Measurements from ENCODE around the gene GNLY. TPM values are rescaled to one million over a fixed set of nuclear protein-coding genes. Genes with fewer than 3 reads are reported as not detected.

GNLY gene
- total and polyA plus RNA-seq, 10 donors = 13.1 to 87.8 (median 35.2) TPM

- Histone ChIP-seq H3K27ac (no peak overlapping the region), H3K9me3 (no peaks in the 10 kb centered on the region), H3K4me3 (no peak overlapping the region), H3K36me3 (no peaks in the 10 kb centered on the region), H3K4me1 (peaks cover 0 to 22% (median 9%) of the 10 kb centered on the region in 6 donors), H3K27me3 (replicated peaks in 1 of 7) (no peaks in the 10 kb centered on the region)
- no peak for TF ChIP-seq POLR2AphosphoS5 (IDR thresholded peaks at IDR 0.05)
- no peak for TF ChIP-seq CTCF (IDR thresholded peaks at IDR 0.05 in 8 of 11, conservative IDR thresholded peaks at IDR 0.05 in 3 of 11)
- TF ChIP-seq POLR2A (IDR thresholded peaks at IDR 0.05) = no peak
- 81 to 90% (median 86%) methylated on average over 4 of the region's 4 CpGs for WGBS, 5 donors
- intact Hi-C loops (cut with DNase I; ENCODE audit: low total_unique reads) = loop anchor here (10.0 kb wide), 1 partner anchor 353 kb away; no protein-coding TSS in a partner anchor
- DNase-seq = no peak
Measured at GRCh38 chr2:85721641-85722040, 27.5 kb downstream of the GNLY start.

GRCh38 chr2:85722519-85722918 lies 28.4 kb downstream of the GNLY start:
- intact Hi-C loops (cut with DNase I; ENCODE audit: low total_unique reads) = loop anchor here (10.0 kb wide), 1 partner anchor 352 kb away; no protein-coding TSS in a partner anchor
- no peaks in the 10 kb centered on the region for H3K9me3 ChIP-seq
- 90 to 93% (median 91%) methylated on average over 6 of the region's 6 CpGs for WGBS, 5 donors
- H3K27ac ChIP-seq = no peak overlapping the region
- H3K4me3 ChIP-seq = no peak overlapping the region
- TF ChIP-seq POLR2AphosphoS5 (IDR thresholded peaks at IDR 0.05) = no peak
- no peak for TF ChIP-seq CTCF (IDR thresholded peaks at IDR 0.05 in 8 of 11, conservative IDR thresholded peaks at IDR 0.05 in 3 of 11)
- no peak for TF ChIP-seq POLR2A (IDR thresholded peaks at IDR 0.05)
- H3K27me3 ChIP-seq (replicated peaks in 1 of 7) = peaks cover 0 to 1% (median 0%) of the 10 kb centered on the region in 7 donors
- H3K36me3 ChIP-seq = no peaks in the 10 kb centered on the region
- DNase-seq = no peak
- peaks cover 0 to 22% (median 9%) of the 10 kb centered on the region in 6 donors for H3K4me1 ChIP-seq

GRCh38 chr2:85723707-85724360 lies 29.7 kb downstream of the GNLY start:
- Histone ChIP-seq H3K9me3 (no peaks in the 10 kb centered on the region), H3K4me3 (no peak overlapping the region), H3K27ac (peak overlapping the region in 1 of 8 donors; percentile 12), H3K27me3 (replicated peaks in 1 of 7) (peaks cover 0 to 14% (median 0%) of the 10 kb centered on the region in 7 donors), H3K36me3 (no peaks in the 10 kb centered on the region), H3K4me1 (peaks cover 3 to 32% (median 12%) of the 10 kb centered on the region in 6 donors)
- 89 to 98% (median 94%) methylated on average over 2 of the region's 2 CpGs for WGBS, 5 donors
- DNase-seq = no peak
- intact Hi-C loops (cut with DNase I; ENCODE audit: low total_unique reads) = loop anchor here (10.0 kb wide), 1 partner anchor 351 kb away; no protein-coding TSS in a partner anchor
- TF ChIP-seq POLR2A (IDR thresholded peaks at IDR 0.05) (no peak), CTCF (IDR thresholded peaks at IDR 0.05 in 8 of 11, conservative IDR thresholded peaks at IDR 0.05 in 3 of 11) (no peak), POLR2AphosphoS5 (IDR thresholded peaks at IDR 0.05) (no peak)

- Histone ChIP-seq H3K27ac (peak overlapping the region in 2 of 8 donors; percentile 11 to 12), H3K27me3 (replicated peaks in 1 of 7) (peaks cover 0 to 23% (median 0%) of the 10 kb centered on the region in 7 donors), H3K4me3 (no peak overlapping the region), H3K4me1 (peaks cover 4 to 37% (median 20%) of the 10 kb centered on the region in 6 donors), H3K36me3 (no peaks in the 10 kb centered on the region), H3K9me3 (no peaks in the 10 kb centered on the region)
- TF ChIP-seq POLR2A (IDR thresholded peaks at IDR 0.05) (no peak), POLR2AphosphoS5 (IDR thresholded peaks at IDR 0.05) (no peak), CTCF (IDR thresholded peaks at IDR 0.05 in 8 of 11, conservative IDR thresholded peaks at IDR 0.05 in 3 of 11) (no peak)
- intact Hi-C loops (cut with DNase I; ENCODE audit: low total_unique reads) = loop anchor here (5.0 to 10.0 kb wide), 2 partner anchors 93 to 350 kb away; no protein-coding TSS in a partner anchor
- WGBS, 5 donors = 75 to 90% (median 77%) methylated on average over 5 of the region's 5 CpGs
- DNase-seq = no peak
Measured at GRCh38 chr2:85724731-85725181, 30.6 kb downstream of the GNLY start.

All from spleen (tissue), 11 donors.